SJSA1 (cell line): Measurements from ENCODE around the gene SCAPER. TPM values are rescaled to one million over a fixed set of nuclear protein-coding genes. Genes with fewer than 3 reads are reported as not detected.

ENCODE experiments used
- DNase-seq, 2 experiments: peaks; one replicate each; pipeline ENCODE4 v3.0.0-alpha.2; 2015 to 2020; ENCODE audit warnings: low spot score in 2 of 2, low read depth in 1 of 2
- H3K27ac ChIP-seq: fragments of 250-450 bp; sonication (Bioruptor Pico); 2 replicates; pipeline ENCODE4 v1.5.1; 2020; ENCODE audit warnings: mild to moderate bottlenecking, moderate library complexity
- H3K27me3 ChIP-seq: fragments of 250-450 bp; sonication (Bioruptor Pico); replicated peaks from 2 replicates; pipeline ENCODE4 v1.5.1; 2020; ENCODE audit warnings: mild to moderate bottlenecking, moderate library complexity
- H3K36me3 ChIP-seq: fragments of 250-450 bp; sonication (Bioruptor Pico); 2 replicates; pipeline ENCODE4 v1.5.1; 2020; ENCODE audit warnings: mild to moderate bottlenecking
- H3K4me1 ChIP-seq: fragments of 250-450 bp; sonication (Bioruptor Pico); replicated peaks from 2 replicates; pipeline ENCODE4 v1.6.1; 2021; ENCODE audit warnings: mild to moderate bottlenecking
- H3K4me3 ChIP-seq: fragments of 250-450 bp; sonication (Bioruptor Pico); 2 replicates; pipeline ENCODE4 v1.5.1; 2020; ENCODE audit warnings: mild to moderate bottlenecking
- H3K9me3 ChIP-seq: fragments of 250-450 bp; sonication (Bioruptor Pico); replicated peaks from 2 replicates; pipeline ENCODE4 v1.5.1; 2020; ENCODE audit warnings: mild to moderate bottlenecking
- total RNA-seq: library from RNA; depleted of rRNA; stranded (reverse); fragments of >200 nt; shearing (Covaris generic); gene quantifications from 2 replicates; pipeline ENCODE4 v1.2.3, GENCODE V29; 2014

Gene SCAPER
- total RNA-seq, 1 experiment from 2014 or later, result 10.2 TPM

- H3K36me3 ChIP-seq, result no peaks in the 10 kb centered on the region
- H3K27me3 ChIP-seq, result peaks cover 7% of the 10 kb centered on the region
- peaks cover 13% of the 10 kb centered on the region for H3K4me1 ChIP-seq
- DNase-seq, result peak in 1 of 2 experiments; percentile 33
- no peak overlapping the region for H3K27ac ChIP-seq
- H3K4me3 ChIP-seq, result no peak overlapping the region
- no peaks in the 10 kb centered on the region for H3K9me3 ChIP-seq
Measured at GRCh38 chr15:76334438-76335306, 570.5 kb downstream of the SCAPER start.

GRCh38 chr15:76333720-76334437 is 571.3 kb downstream of the SCAPER start:
- H3K9me3 ChIP-seq, result no peaks in the 10 kb centered on the region
- DNase-seq, result peak in 1 of 2 experiments; percentile 31
- peaks cover 13% of the 10 kb centered on the region for H3K4me1 ChIP-seq
- H3K27me3 ChIP-seq, result 0 out of 2 replicates have a peak, but pooled peaks cover 3% of the 10 kb centered on the region
- no peaks in the 10 kb centered on the region for H3K36me3 ChIP-seq
- H3K4me3 ChIP-seq, result no peak overlapping the region
- no peak overlapping the region for H3K27ac ChIP-seq

GRCh38 chr15:76333309-76333708 is 571.8 kb downstream of the SCAPER start:
- DNase-seq, result no peak
- H3K9me3 ChIP-seq, result no peaks in the 10 kb centered on the region
- H3K27me3 ChIP-seq, result no peaks in the 10 kb centered on the region

GRCh38 chr15:76332796-76333195 is 572.3 kb downstream of the SCAPER start:
- H3K4me3 ChIP-seq, result no peak overlapping the region
- no peak overlapping the region for H3K27ac ChIP-seq
- peaks cover 15% of the 10 kb centered on the region for H3K4me1 ChIP-seq
- DNase-seq, result peak in 1 of 2 experiments; percentile 27
- H3K9me3 ChIP-seq, result no peaks in the 10 kb centered on the region
- H3K27me3 ChIP-seq, result no peaks in the 10 kb centered on the region
- no peaks in the 10 kb centered on the region for H3K36me3 ChIP-seq

More at GRCh38 chr15:76333309-76333708, 571.8 kb downstream of the SCAPER start:
- Histone ChIP-seq H3K4me3 (no peak overlapping the region), H3K36me3 (no peaks in the 10 kb centered on the region), H3K4me1 (peaks cover 13% of the 10 kb centered on the region), H3K27ac (no peak overlapping the region)

GRCh38 chr15:76330080-76330680 is 575.0 kb downstream of the SCAPER start:
- no peaks in the 10 kb centered on the region for H3K36me3 ChIP-seq
- no peak overlapping the region for H3K4me3 ChIP-seq
- no peak overlapping the region for H3K27ac ChIP-seq
- DNase-seq, result peak; percentile 36 to 56
- no peaks in the 10 kb centered on the region for H3K9me3 ChIP-seq
- H3K27me3 ChIP-seq, result 0 out of 2 replicates have a peak, but pooled peaks cover 3% of the 10 kb centered on the region
- H3K4me1 ChIP-seq, result peaks cover 13% of the 10 kb centered on the region

GRCh38 chr15:76328958-76329357 is 576.2 kb downstream of the SCAPER start:
- DNase-seq, result peak in 1 of 2 experiments; percentile 31
- H3K4me3 ChIP-seq, result no peak overlapping the region
- H3K4me1 ChIP-seq, result peaks cover 13% of the 10 kb centered on the region
- no peaks in the 10 kb centered on the region for H3K36me3 ChIP-seq
- H3K27me3 ChIP-seq, result 0 out of 2 replicates have a peak, but pooled peaks cover 3% of the 10 kb centered on the region
- no peak overlapping the region for H3K27ac ChIP-seq
- no peaks in the 10 kb centered on the region for H3K9me3 ChIP-seq

- Histone ChIP-seq H3K4me1 (peaks cover 13% of the 10 kb centered on the region), H3K36me3 (no peaks in the 10 kb centered on the region), H3K27me3 (0 out of 2 replicates have a peak, but pooled peaks cover 3% of the 10 kb centered on the region), H3K4me3 (no peak overlapping the region), H3K9me3 (no peaks in the 10 kb centered on the region), H3K27ac (no peak overlapping the region)
- DNase-seq, result peak in 1 of 2 experiments; percentile 16
Measured at GRCh38 chr15:76328106-76328696, 576.9 kb downstream of the SCAPER start.

GRCh38 chr15:76327191-76328105 is 577.7 kb downstream of the SCAPER start:
- peak; percentile 44 to 55 for DNase-seq
- Histone ChIP-seq H3K9me3 (no peaks in the 10 kb centered on the region), H3K27ac (no peak overlapping the region), H3K27me3 (0 out of 2 replicates have a peak, but pooled peaks cover 3% of the 10 kb centered on the region), H3K36me3 (no peaks in the 10 kb centered on the region), H3K4me1 (peaks cover 13% of the 10 kb centered on the region), H3K4me3 (no peak overlapping the region)

GRCh38 chr15:76325704-76326103 is 579.4 kb downstream of the SCAPER start:
- no peaks in the 10 kb centered on the region for H3K36me3 ChIP-seq
- DNase-seq, result no peak
- H3K27me3 ChIP-seq, result 0 out of 2 replicates have a peak, but pooled peaks cover 3% of the 10 kb centered on the region
- peaks cover 16% of the 10 kb centered on the region for H3K4me1 ChIP-seq
- H3K9me3 ChIP-seq, result no peaks in the 10 kb centered on the region
- H3K27ac ChIP-seq, result no peak overlapping the region
- no peak overlapping the region for H3K4me3 ChIP-seq

GRCh38 chr15:76324066-76324465 is 581.1 kb downstream of the SCAPER start:
- Histone ChIP-seq H3K4me3 (no peak overlapping the region), H3K4me1 (peaks cover 16% of the 10 kb centered on the region), H3K27ac (no peak overlapping the region), H3K36me3 (no peaks in the 10 kb centered on the region), H3K27me3 (0 out of 2 replicates have a peak, but pooled peaks cover 3% of the 10 kb centered on the region), H3K9me3 (no peaks in the 10 kb centered on the region)
- no peak for DNase-seq

GRCh38 chr15:76321602-76322001 is 583.5 kb downstream of the SCAPER start:
- Histone ChIP-seq H3K36me3 (no peaks in the 10 kb centered on the region), H3K4me1 (0 out of 2 replicates have a peak, but pooled peaks cover 3% of the 10 kb centered on the region), H3K27ac (no peak overlapping the region), H3K27me3 (0 out of 2 replicates have a peak, but pooled peaks cover 3% of the 10 kb centered on the region), H3K4me3 (no peak overlapping the region), H3K9me3 (no peaks in the 10 kb centered on the region)
- no peak for DNase-seq

- Histone ChIP-seq H3K36me3 (no peaks in the 10 kb centered on the region), H3K27ac (no peak overlapping the region), H3K9me3 (no peaks in the 10 kb centered on the region), H3K27me3 (0 out of 2 replicates have a peak, but pooled peaks cover 3% of the 10 kb centered on the region), H3K4me1 (0 out of 2 replicates have a peak, but pooled peaks cover 3% of the 10 kb centered on the region), H3K4me3 (no peak overlapping the region)
- no peak for DNase-seq
Measured at GRCh38 chr15:76321171-76321570, 584.0 kb downstream of the SCAPER start.
